22Rv1 (cell line): ENCODE data around the gene CLK3.

Experiments used
- H3K27ac ChIP-seq: fragments of 450-650 bp; 2 replicates; pipeline ENCODE4 v1.5.1; 2017
- CTCF ChIP-seq: fragments of 450-650 bp; IDR thresholded peaks from 2 replicates; pipeline ENCODE4 v1.5.1; 2017; ENCODE audit warnings: mild to moderate bottlenecking
- ZFX ChIP-seq: fragments of 450-650 bp; IDR thresholded peaks from 2 replicates; pipeline ENCODE4 v1.6.1; 2017; ENCODE audit warnings: antibody characterized with exemption, borderline replicate concordance

Gene CLK3

GRCh38 chr15:74628199-74628598 lies 12.6 kb downstream of the CLK3 start:
- TF ChIP-seq ZFX (no peak), CTCF (no peak)
- H3K27ac ChIP-seq = 0 out of 2 replicates have a peak overlapping the region, but pooled peaks have one; percentile 22

- TF ChIP-seq ZFX = no peak
- no peak for TF ChIP-seq CTCF
- peak overlapping the region; percentile 22; the same call in 1 of the 2 replicates for H3K27ac ChIP-seq
Observed at GRCh38 chr15:74628949-74629348, 13.3 kb downstream of the CLK3 start.

- H3K27ac ChIP-seq = 0 out of 2 replicates have a peak overlapping the region, but pooled peaks have one; percentile 36
Observed at GRCh38 chr15:74629696-74630095, 14.1 kb downstream of the CLK3 start.

GRCh38 chr15:74630284-74631086 lies 14.8 kb downstream of the CLK3 start:
- H3K27ac ChIP-seq = peak overlapping the region; percentile 36
- no peak for TF ChIP-seq ZFX
- TF ChIP-seq CTCF = no peak; the same call in 1 of the 2 replicates

GRCh38 chr15:74631087-74631385 lies 15.4 kb downstream of the CLK3 start:
- no peak for TF ChIP-seq CTCF
- TF ChIP-seq ZFX = no peak
- peak overlapping the region; percentile 36 for H3K27ac ChIP-seq

- no peak for TF ChIP-seq ZFX
- TF ChIP-seq CTCF = no peak
- H3K27ac ChIP-seq = peak overlapping the region; percentile 36
Observed at GRCh38 chr15:74631408-74631807, 15.8 kb downstream of the CLK3 start.

GRCh38 chr15:74631935-74632560 lies 16.4 kb downstream of the CLK3 start:
- TF ChIP-seq CTCF (peak; percentile 93), ZFX (no peak)
- H3K27ac ChIP-seq = peak overlapping the region; percentile 36
